ENCODE results near the gene CD36. TPM values are rescaled to one million over a fixed set of nuclear protein-coding genes. Genes with fewer than 3 reads are reported as not detected.

Gene CD36
- polyA plus RNA-seq, 1 donor from 2014 or later = 0.31 TPM

DNA sequence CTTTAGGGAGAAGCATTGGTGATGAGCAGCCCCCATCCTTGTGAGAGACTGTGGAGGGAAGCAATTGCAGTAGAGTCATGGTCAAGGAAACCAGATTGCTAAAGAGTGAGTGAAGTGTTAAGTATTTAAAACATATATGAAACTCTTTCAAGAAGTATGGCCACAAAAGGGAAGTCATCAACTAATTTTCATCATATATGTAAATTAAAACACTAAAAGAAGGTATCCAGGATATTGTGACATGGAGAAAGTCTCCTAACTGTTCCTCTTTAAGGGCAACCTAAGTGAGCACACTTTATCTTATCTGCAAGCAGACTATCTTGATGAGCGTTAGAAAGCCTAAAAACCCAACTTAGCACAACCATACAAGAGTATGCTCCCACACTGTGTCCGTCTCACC, 69.7 kb downstream of the CD36 start:
- Histone ChIP-seq H4K20me1 (ENCODE audit: insufficient read depth) (no peaks in the 10 kb centered on the region), H3K4me2 (ENCODE audit: low read length) (no peak overlapping the region), H3K9ac (ENCODE audit: low read length) (no peak overlapping the region), H3K9me2 (ENCODE audit: insufficient read depth, low read length) (no peaks in the 10 kb centered on the region), H2AFZ (ENCODE audit: low read depth, low read length) (no peak overlapping the region), H3K79me2 (replicated peaks; ENCODE audit: insufficient read depth, low read length) (no peaks in the 10 kb centered on the region), H3K9me3 (ENCODE audit: low read length) (no peaks in the 10 kb centered on the region), H3K27me3 (ENCODE audit: insufficient read depth, low read depth, low read length) (no peaks in the 10 kb centered on the region), H3F3A (ENCODE audit: insufficient read depth, low read length, poor library complexity, severe bottlenecking) (no peaks in the 10 kb centered on the region), H3K36me3 (ENCODE audit: insufficient read depth, low read length) (no peaks in the 10 kb centered on the region), H3K4me3 (ENCODE audit: low read length) (no peak overlapping the region), H3K27ac (ENCODE audit: low read length) (no peak overlapping the region)
- no peak for TF ChIP-seq EZH2 (IDR thresholded peaks at IDR 0.05; ENCODE audit: borderline replicate concordance, insufficient read depth, low read length, poor library complexity, severe bottlenecking)
- TF ChIP-seq EP300 (conservative IDR thresholded peaks at IDR 0.05; ENCODE audit: poor library complexity, severe bottlenecking) = no peak
- TF ChIP-seq, protein P1, sequence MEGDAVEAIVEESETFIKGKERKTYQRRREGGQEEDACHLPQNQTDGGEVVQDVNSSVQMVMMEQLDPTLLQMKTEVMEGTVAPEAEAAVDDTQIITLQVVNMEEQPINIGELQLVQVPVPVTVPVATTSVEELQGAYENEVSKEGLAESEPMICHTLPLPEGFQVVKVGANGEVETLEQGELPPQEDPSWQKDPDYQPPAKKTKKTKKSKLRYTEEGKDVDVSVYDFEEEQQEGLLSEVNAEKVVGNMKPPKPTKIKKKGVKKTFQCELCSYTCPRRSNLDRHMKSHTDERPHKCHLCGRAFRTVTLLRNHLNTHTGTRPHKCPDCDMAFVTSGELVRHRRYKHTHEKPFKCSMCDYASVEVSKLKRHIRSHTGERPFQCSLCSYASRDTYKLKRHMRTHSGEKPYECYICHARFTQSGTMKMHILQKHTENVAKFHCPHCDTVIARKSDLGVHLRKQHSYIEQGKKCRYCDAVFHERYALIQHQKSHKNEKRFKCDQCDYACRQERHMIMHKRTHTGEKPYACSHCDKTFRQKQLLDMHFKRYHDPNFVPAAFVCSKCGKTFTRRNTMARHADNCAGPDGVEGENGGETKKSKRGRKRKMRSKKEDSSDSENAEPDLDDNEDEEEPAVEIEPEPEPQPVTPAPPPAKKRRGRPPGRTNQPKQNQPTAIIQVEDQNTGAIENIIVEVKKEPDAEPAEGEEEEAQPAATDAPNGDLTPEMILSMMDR (IDR thresholded peaks at IDR 0.05; ENCODE audit: poor library complexity, severe bottlenecking) = no peak
- no peak for TF ChIP-seq MXI1 (conservative IDR thresholded peaks at IDR 0.05; ENCODE audit: poor library complexity, severe bottlenecking)
- TF ChIP-seq RAD21 (conservative IDR thresholded peaks at IDR 0.05) = no peak
- TF ChIP-seq TAF1 (IDR thresholded peaks at IDR 0.05; ENCODE audit: low read depth) = no peak
- TF ChIP-seq, protein P2, sequence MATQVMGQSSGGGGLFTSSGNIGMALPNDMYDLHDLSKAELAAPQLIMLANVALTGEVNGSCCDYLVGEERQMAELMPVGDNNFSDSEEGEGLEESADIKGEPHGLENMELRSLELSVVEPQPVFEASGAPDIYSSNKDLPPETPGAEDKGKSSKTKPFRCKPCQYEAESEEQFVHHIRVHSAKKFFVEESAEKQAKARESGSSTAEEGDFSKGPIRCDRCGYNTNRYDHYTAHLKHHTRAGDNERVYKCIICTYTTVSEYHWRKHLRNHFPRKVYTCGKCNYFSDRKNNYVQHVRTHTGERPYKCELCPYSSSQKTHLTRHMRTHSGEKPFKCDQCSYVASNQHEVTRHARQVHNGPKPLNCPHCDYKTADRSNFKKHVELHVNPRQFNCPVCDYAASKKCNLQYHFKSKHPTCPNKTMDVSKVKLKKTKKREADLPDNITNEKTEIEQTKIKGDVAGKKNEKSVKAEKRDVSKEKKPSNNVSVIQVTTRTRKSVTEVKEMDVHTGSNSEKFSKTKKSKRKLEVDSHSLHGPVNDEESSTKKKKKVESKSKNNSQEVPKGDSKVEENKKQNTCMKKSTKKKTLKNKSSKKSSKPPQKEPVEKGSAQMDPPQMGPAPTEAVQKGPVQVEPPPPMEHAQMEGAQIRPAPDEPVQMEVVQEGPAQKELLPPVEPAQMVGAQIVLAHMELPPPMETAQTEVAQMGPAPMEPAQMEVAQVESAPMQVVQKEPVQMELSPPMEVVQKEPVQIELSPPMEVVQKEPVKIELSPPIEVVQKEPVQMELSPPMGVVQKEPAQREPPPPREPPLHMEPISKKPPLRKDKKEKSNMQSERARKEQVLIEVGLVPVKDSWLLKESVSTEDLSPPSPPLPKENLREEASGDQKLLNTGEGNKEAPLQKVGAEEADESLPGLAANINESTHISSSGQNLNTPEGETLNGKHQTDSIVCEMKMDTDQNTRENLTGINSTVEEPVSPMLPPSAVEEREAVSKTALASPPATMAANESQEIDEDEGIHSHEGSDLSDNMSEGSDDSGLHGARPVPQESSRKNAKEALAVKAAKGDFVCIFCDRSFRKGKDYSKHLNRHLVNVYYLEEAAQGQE (IDR thresholded peaks at IDR 0.05; ENCODE audit: borderline replicate concordance) = no peak

DNA sequence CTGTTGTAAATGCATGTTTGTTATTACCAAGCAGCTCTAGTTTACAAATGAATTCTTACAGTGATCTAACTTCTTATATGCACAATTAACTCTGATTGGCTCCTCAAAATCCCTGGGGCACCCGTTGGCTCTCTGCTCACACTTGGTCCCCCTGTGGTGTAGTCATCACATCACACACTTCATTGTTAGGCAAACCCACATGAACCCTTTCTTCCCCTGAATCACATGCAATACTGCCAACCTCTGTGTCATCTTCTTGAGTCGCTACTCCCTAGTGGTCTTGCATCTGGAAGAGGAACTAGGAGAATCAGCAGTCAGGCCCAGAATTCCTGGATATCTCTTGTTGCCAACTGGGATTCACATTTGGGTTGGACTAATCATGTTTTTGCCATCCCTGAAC, 73.1 kb downstream of the CD36 start:
- TF ChIP-seq MXI1 (conservative IDR thresholded peaks at IDR 0.05; ENCODE audit: poor library complexity, severe bottlenecking) (no peak), EZH2 (IDR thresholded peaks at IDR 0.05; ENCODE audit: borderline replicate concordance, insufficient read depth, low read length, poor library complexity, severe bottlenecking) (no peak), TAF1 (IDR thresholded peaks at IDR 0.05; ENCODE audit: low read depth) (no peak), POLR2AphosphoS5 (IDR thresholded peaks at IDR 0.05) (no peak), SMC3 (conservative IDR thresholded peaks at IDR 0.05; ENCODE audit: poor library complexity) (no peak), EP300 (conservative IDR thresholded peaks at IDR 0.05; ENCODE audit: poor library complexity, severe bottlenecking) (no peak), RAD21 (conservative IDR thresholded peaks at IDR 0.05) (no peak)
- TF ChIP-seq, protein P1 (IDR thresholded peaks at IDR 0.05; ENCODE audit: poor library complexity, severe bottlenecking) = no peak
- TF ChIP-seq, protein P2 (IDR thresholded peaks at IDR 0.05; ENCODE audit: borderline replicate concordance) = no peak
- Histone ChIP-seq H3K9ac (ENCODE audit: low read length) (no peak overlapping the region), H3K36me3 (ENCODE audit: insufficient read depth, low read length) (no peaks in the 10 kb centered on the region), H3K27ac (ENCODE audit: low read length) (no peak overlapping the region), H3F3A (ENCODE audit: insufficient read depth, low read length, poor library complexity, severe bottlenecking) (no peaks in the 10 kb centered on the region), H3K9me2 (ENCODE audit: insufficient read depth, low read length) (no peaks in the 10 kb centered on the region), H3K4me3 (ENCODE audit: low read length) (no peak overlapping the region), H4K20me1 (ENCODE audit: insufficient read depth) (no peaks in the 10 kb centered on the region), H3K79me2 (replicated peaks; ENCODE audit: insufficient read depth, low read length) (no peaks in the 10 kb centered on the region), H3K27me3 (ENCODE audit: insufficient read depth, low read depth, low read length) (no peaks in the 10 kb centered on the region), H2AFZ (ENCODE audit: low read depth, low read length) (no peak overlapping the region), H3K4me2 (ENCODE audit: low read length) (no peak overlapping the region), H3K9me3 (ENCODE audit: low read length) (no peaks in the 10 kb centered on the region)
